COLO668 (cell line): Measurements from ENCODE around the gene LPCAT2.
"Not testable (repeated sequence)": the region's sequence is repeated elsewhere in the genome, so short reads cannot be mapped to it uniquely, and the experiment has no call there.

ENCODE experiments used
- DNase-seq: peaks from one replicate; lab custom pipeline; 2025; ENCODE audit not compliant: unreplicated experiment; lab: John Stamatoyannopoulos, UW

LPCAT2 gene

GRCh38 chr16:55577887-55578286 lies 69.0 kb downstream of the LPCAT2 start:
- no peak for DNase-seq

DNA sequence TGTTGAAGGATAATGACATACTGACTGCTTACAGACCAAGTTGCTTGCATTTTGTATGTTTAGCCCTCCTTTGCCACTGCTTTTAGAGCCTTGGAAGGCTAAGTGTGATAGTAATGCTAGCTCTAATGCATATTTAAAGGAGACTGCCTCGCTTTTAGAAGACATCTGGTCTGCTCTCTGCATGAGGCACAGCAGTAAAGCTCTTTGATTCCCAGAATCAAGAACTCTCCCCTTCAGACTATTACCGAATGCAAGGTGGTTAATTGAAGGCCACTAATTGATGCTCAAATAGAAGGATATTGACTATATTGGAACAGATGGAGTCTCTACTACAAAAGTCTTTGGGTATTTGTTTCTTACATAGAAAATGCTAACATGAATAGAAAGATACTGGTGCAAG lies 76.8 kb downstream of the LPCAT2 start:
- DNase-seq = no peak

GRCh38 chr16:55588799-55589198 lies 79.9 kb downstream of the LPCAT2 start:
- no peak for DNase-seq

DNA sequence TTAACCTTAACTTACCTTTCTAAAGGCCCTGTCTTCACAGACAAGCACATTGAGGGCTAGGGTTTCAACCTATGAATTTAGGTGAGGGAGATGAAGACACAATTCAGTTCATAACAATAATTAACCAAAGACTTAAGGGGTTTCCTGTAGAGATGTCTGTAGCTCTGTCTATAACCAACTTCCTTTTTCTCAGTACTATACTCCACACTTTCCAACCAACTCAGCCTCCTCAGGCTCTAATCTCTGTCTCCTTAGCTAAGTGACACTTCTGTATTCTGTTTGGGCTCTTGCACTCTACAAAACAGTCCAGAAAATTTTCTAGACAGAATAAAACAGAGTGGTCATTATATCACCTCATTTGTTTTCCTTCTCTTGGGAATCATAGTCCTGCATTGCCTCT lies 83.4 kb downstream of the LPCAT2 start:
- DNase-seq = no peak

DNA sequence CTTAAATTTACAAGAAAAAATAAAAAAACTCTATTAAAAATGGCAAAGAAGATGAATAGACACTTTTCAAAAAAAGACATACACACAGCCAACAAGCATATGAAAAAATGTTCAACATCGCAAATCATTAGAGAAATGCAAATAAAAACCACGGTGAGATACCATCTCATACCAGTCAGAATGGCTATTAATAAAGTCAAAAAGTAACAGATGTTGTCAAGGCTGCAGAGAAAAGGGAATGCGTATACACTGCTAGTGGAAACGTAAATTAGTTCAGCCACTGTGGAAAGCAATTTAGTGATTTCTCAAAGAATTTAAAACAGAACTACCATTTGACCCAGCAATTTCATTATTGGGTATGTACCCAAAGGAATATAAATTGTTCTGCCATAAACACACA lies 89.1 kb downstream of the LPCAT2 start:
- no peak for DNase-seq

GRCh38 chr16:55605754-55606336 lies 97.0 kb downstream of the LPCAT2 start:
- no peak for DNase-seq

DNA sequence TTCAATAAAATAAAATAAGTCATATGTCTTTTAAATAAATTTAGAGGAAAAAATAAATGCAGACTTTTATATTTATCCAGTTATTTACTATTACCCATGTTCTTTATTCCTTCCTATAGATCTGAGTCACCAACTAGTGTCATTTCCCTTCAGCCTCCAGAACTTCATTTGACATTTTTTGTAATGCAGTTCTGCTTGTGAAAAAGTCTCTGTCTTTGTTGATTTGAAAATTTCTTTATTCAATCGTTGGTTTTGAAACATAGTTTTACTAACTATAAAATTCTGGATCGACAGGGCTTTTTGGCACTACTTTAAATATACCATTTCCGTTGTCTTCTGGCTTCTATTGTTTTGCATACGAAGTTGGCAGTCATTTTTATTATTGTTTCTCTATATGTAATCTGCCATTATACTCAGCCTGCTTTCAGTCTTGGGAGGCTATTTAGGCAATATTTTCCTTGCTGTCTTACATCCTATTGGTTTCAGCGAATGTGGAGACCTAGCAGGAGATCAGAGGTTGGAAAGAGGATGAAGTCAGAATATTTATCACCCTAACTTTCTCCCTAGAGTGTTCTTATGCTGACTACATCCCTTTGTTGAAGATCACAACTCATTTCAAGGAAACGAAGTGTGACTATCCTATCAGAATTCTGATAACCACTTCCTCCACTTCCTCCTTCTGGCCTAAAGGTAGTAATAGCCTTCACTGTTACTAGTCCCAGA lies 104.9 kb downstream of the LPCAT2 start:
- no peak for DNase-seq

DNA sequence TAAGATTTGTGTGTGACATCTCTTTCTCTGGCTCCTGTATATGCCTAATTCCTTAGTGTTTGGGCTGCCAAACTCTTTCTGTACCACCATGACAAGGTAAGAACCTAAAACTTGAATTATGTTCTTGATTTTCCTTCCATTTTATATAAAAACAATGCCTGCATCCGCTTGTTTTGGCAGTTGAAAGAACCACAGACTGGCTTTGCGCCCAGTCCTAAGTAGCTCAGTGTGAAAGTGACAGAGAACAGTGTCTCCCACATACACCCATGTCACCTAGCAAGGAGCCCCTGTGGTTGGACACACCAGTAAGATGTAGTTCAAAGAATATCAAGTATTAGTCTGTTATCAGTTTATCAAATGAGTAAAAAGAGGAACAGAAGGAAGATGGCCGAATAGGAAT lies 106.2 kb downstream of the LPCAT2 start:
- no peak for DNase-seq

DNA sequence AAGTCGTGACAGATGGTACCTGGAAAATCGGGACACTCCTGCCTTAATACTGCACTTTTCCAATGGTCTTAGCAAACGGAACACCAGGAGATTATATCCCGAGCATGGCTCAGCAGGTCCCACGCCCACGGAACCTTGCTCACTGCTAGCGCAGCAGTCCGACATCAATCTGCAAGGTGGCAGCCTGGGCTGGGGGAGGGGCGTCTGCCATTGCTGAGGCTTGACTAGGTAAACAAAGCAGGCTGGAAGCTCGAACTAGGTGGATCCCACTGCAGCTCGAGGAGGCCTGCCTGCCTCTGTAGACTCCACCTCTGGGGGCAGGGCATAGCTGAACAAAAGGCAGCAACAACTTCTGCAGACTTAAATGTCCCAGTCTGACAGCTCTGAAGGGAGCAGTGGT lies 106.8 kb downstream of the LPCAT2 start:
- DNase-seq = not testable (repeated sequence)

GRCh38 chr16:55621771-55622170 lies 112.9 kb downstream of the LPCAT2 start:
- no peak for DNase-seq

DNA sequence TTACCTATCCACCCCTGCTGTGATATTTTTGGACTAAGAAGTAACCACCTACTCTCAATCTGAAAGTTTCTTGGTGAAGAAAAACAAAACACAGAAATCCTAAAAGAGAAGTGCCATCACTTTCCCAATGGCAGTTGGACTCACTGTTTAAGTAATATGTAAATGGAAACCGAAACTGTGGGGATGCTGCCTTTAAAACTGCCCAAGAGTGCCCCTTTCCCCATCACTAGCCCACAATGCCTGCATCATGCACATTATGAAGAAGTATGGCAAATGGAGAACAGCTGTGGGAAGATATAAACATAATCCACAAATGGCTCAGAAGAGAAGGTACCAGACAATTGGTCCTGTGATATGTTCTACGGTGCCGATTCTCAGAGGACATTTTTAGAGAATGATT lies 113.4 kb downstream of the LPCAT2 start:
- no peak for DNase-seq

- no peak for DNase-seq
Observed at GRCh38 chr16:55622930-55623561, 114.2 kb downstream of the LPCAT2 start.

DNA sequence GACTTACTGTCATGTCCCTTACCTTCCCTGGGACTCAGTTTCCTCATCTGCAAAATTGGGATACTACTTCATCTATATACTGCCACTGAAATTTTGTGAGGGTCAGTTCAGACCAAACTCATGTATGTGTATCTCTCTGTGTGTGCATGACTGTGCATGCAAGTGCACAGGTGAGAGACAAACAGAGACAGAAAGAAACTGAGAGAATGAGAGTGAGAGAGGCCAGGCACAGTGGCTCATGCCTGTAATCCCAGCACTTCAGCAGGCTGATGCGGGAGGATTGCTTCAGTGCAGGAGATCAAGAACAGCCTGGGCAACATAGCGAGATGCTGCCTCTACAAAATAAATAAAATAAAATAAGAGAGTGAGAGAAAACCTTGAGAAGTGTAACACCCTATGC lies 114.8 kb downstream of the LPCAT2 start:
- DNase-seq = no peak

DNA sequence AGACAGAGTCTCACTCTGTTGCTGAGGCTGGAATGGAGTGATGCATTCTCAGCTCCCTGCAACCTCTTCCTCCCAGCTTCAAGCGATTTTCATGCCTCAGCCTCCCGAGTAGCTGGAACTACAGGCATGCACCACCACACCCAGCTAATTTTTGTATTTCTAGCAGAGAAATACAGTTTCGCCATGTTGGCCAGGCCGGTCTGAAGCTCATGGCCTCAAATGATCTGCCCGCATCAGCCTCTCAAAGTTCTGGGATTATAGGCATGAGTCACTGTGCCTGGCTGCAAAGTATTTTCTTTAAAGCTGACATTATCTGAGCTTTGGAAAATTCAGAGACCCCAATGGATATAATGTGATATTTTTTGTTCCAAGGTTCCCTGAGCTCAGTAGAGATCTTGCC lies 115.8 kb downstream of the LPCAT2 start:
- no peak for DNase-seq

DNA sequence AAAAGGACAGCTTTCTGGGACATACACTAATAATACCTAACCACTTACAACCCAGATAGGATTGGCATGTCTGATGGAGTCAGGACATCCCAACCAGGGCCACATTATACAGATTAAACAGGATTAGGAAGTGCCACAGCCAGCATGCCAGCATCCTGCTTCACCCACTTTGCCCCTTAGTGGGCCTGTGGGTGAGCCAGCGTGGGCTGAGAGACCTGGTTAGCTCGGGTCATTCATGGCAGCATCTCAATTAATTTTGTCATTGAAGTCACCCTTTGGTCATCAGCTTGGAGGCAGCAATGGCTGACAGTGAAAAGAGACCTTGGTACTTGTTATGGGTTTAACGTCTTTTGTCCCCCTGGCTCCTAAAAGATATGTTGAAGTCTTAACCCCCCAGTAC lies 117.0 kb downstream of the LPCAT2 start:
- DNase-seq = no peak

DNA sequence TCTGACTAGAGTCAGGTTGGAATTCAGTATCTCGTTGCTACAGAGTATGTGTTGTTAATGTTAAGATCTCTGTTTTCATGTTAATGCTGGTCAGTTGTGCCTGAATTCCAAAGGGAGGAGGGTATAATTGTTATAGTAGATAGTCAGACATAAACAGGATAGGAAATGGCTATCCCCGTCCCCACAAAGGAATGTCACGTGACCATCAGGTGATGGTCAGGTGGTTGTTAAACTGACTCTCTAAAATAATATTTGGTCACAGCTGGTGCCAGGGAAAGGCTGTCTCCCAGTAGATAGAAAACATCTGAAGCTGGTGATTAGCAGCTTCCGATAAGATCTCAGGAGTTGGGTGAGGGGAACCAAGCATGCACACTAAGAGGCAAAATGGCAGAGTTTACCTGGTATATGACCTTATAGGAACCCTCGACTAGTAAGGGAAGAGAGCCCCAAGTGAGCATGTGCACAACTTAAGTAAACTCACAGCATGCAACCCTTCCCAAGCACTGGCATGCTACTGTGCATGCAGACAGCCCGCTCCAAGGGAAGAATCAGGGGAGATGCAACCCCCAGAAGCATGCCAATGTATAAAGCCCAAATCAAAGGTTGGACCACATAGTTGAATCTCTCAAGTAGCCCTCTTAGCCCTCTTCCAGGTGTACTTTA lies 119.6 kb downstream of the LPCAT2 start:
- DNase-seq = no peak

GRCh38 chr16:55630774-55631173 lies 121.9 kb downstream of the LPCAT2 start:
- DNase-seq = no peak

GRCh38 chr16:55632259-55632658 lies 123.4 kb downstream of the LPCAT2 start:
- DNase-seq = no peak

- no peak for DNase-seq
Observed at GRCh38 chr16:55634193-55634592, 125.3 kb downstream of the LPCAT2 start.
